Inflammatory macrophage treated with lipopolysaccharide for 4 hours (primary cell): Measurements from ENCODE around the gene COL5A1.
"Not testable (repeated sequence)": the region's sequence is repeated elsewhere in the genome, so short reads cannot be mapped to it uniquely, and the experiment has no call there.

ENCODE experiments used
- DNase-seq: peaks from one replicate; pipeline ENCODE4 v3.0.0-alpha.2; 2020

Gene COL5A1

GRCh38 chr9:134843740-134844139 is 202.1 kb downstream of the COL5A1 start:
- DNase-seq = no peak

- DNase-seq = no peak
Measured at GRCh38 chr9:134844821-134845220, 203.2 kb downstream of the COL5A1 start.

- DNase-seq = no peak
Measured at GRCh38 chr9:134846187-134846586, 204.6 kb downstream of the COL5A1 start.

DNA sequence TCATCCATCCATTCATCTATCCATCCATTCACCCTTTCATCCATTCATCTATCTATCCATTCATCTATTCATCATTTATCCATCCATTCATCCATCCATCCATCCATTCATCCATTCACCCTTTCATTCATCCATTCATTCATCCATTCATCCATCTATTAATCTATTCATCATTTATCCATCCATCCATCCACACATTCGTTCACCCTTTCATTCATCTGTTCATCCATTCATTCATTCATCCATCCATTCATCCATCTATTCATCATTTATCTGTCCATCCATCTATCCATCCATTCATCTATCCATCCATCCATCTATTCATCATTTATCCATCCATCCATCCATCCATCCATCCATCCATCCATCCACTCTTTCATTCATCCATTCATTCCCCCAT is 205.1 kb downstream of the COL5A1 start:
- DNase-seq = no peak

GRCh38 chr9:134847138-134847537 is 205.5 kb downstream of the COL5A1 start:
- DNase-seq = no peak

DNA sequence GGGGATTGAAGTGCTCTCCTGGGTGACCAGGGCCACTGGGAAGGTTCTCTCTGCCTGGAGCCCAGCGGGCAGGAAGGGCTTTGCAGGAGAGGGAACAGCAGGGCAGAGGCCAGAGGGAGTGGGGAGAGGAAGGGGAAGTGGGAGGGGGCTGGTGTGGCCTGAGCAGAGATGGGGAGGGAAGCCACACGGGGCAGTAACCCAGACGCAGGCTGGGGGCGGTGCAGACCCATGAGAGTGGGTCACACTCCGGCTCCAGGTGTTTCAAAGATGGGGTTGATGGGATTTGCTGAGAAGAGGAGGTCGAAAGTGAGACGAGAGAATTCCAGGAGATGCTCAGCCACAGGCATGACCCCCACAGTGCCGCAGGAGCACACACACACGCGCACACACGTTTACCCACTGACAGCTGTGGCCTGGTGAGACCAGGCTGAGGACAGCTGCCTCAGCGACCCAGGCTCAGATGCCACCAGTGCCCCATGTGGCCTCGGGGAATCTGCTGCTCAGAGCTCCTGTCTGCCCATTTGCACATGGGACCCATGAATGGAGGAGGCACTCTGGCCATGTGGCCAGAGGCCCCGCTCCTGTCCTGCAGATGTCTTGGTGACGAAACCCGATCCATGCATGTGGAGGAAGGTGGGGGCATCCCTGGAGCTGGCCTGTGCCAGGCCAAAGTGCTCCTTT is 206.3 kb downstream of the COL5A1 start:
- no peak for DNase-seq

DNA sequence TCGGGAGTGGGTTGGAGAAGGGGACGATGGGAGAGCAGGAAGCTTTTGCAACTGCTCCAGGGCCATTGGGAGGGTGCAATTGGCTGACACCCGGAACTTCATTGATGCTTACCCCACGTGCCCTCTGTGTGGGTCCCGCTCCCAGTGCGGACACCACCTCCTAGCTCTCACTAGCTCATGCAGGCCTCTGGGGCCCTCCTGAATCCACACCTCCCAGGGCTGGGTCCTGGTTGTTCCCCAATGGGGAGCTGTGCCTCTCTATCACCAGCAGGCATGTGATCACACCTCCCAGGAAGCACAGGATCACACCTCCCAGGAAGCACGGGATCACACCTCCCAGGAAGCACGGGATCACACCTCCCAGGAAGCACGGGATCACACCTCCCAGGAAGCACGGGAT is 206.9 kb downstream of the COL5A1 start:
- DNase-seq = no peak

GRCh38 chr9:134850611-134851010 is 209.0 kb downstream of the COL5A1 start:
- DNase-seq = no peak

GRCh38 chr9:134851020-134851419 is 209.4 kb downstream of the COL5A1 start:
- no peak for DNase-seq

DNA sequence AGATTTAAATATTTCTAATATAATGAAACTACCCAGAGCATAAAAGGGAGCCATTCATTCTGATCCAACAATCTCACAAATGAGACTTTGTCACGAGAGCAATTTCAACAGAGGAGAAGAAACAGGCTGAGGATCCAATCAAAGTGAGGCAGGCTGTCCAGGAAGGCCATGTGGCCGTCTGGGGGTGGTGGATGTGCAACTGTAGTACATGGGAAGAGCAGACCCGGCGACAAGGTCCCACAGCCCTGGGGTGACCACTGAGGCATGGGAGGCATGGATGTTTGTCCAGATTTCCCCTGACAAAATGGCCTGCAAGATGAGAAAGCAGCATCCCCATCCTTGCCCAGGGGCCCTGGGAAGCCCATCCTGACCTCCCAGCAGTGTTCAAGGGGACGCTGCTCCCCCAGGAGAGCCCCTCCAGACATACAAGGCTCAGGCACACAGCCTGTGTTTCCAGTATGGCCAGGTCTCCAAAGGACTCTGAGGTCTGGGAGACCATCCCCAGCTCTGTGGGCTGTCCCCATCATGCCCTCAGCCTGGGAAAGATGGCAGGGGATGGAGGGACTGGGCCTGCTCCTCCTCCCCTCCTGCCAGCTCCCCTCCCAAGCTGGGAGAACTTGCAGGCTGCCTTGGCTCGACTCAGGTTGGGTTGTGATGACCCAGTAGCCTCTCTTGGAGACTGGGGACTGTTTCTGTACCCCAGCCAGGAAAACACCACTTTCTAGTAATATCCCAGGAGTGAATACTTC is 211.5 kb downstream of the COL5A1 start:
- DNase-seq = no peak

- no peak for DNase-seq
Measured at GRCh38 chr9:134853893-134854292, 212.3 kb downstream of the COL5A1 start.

GRCh38 chr9:134854541-134854981 is 213.0 kb downstream of the COL5A1 start:
- DNase-seq = no peak

DNA sequence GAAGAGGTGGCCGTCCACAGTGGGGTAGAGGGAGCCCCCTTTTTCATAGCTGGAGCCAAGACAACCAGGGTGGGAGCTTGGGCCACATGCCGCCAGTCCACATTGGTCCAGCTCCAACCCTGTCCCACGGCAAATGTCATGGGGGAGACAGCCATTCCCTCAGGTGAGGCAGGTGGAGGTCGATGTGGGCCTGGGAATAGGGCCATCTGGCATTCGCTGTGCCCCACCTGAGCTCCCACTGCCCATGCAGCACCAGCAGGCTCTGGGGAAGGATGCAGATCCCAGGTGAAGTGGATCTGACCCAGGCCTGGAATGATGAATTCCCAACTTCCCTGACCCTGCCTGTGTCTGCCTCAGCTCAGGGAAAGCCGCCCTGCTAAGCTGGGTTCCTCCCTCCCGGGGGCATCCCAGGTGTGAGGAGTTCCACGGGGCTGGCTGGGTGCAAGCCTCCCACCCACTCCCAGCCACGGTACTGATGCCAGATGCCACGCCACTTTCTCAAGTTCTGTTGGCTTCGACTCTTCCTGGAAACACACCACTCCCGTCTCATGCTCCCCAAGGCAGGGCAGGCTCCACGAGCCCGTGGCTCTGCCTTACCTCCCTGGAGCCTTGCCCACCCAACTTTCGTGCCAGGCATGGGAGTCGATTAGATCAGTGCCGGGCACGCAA is 213.8 kb downstream of the COL5A1 start:
- DNase-seq = no peak

- DNase-seq = no peak
Measured at GRCh38 chr9:134855900-134856377, 214.3 kb downstream of the COL5A1 start.

GRCh38 chr9:134857451-134857850 is 215.8 kb downstream of the COL5A1 start:
- DNase-seq = not testable (repeated sequence)

DNA sequence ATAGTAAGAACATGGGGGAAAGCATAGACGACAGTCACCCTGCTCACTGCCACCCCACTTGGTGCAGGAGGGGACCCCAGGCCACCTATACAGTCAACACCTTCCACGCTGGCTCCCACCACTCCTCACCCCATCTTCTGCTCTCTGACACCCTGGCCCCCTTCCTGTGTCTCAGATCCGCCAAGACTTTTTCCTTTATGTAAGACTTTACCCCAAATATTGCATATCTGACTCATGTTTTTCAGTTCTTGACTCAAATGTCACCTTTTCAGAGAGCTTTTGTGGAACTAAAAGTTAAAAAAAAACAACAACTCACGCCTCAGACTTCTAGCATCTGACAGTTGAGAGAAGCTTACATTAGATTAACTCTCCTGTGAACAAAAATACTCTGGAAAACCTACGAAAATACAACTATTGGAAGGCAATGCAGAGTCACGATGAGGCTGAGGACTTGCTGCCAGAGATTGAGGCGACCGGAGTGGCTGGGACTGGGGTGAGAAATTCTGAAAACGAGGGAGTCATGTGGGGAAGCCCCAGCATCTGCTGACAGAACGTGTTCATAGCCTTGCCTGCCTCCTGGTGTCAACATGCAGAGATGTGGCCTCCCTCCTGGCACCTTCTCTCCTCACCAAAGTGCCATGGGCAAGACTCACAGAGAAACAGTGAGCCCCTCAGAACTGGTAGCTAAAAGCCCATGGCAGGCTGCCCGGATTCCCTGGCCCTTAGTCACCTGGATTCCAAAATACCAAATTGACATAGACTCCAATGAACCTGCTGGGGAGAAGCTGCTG is 216.6 kb downstream of the COL5A1 start:
- no peak for DNase-seq

GRCh38 chr9:134860510-134860909 is 218.9 kb downstream of the COL5A1 start:
- DNase-seq = no peak

GRCh38 chr9:134861595-134862334 is 220.2 kb downstream of the COL5A1 start:
- no peak for DNase-seq

DNA sequence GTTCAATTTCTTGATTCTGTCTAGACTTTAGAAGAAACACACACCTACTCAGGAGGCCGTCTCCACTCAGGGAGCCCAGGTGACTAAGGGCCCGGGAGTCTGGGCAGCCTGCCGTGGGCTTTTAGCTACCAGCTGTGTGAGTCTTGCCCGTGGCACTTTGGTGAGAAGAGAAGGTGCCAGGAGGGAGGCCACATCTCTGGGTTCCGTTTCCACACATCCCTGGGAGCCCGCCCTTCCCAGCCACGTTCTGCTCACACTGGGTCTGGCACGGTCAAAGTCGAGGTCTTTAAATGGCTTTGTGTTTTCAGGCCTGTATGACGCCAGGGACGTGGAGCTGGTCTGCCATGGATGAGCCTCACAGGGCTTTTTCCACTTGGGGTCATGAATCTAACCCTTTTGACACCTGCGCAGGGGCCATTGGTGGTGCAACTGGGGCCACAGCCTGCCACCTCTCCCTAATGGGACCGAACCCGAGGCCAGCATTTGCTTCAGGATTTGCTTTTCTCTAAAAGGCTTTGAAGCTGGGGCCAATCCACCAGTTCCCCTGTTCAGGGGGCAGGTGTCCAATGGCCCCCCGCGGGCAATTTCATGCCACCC is 221.8 kb downstream of the COL5A1 start:
- no peak for DNase-seq

GRCh38 chr9:134863941-134864820 is 222.6 kb downstream of the COL5A1 start:
- DNase-seq = no peak

DNA sequence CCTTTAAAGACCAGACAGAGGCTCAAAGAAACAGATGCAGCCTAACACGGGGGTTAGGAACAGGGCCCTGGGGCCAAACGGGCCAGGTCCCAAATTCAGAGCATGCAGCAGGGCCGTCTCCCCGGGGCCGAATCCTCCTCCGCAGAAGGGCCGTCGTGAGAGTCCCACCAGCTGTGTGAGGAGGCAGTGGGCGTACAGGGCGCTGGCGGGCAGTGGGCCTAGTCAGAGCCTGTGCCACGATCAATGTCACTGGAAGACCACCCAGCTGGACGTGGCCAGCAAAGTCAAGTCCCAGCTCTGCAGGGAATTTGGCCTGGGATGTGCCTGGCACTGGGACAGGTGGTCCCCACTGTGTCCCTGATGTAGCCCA is 223.2 kb downstream of the COL5A1 start:
- no peak for DNase-seq
